ENCODE results near the gene A4GALT.

The A4GALT gene

DNA sequence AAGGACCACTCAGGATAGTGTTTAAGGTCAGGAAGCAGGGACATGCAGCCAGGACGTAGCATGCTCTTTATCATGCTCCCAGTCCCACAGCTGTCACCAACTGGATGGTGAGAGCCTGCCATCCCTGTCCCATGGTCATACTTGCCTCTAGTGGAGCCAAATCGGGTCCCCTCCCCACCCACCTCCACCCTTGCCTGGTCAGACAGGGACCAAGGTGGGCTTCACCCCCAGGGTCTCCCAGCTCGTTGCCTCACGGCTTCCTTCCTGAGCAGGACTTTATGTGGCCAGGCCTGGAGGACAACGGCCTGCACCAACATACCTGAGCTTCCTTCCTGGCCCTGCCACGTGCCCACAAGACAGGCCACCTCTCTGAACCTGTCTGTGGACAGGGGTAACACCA lies 19.8 kb downstream of the A4GALT start:
- Mint-ChIP-seq H3K36me3 (ENCODE audit: low read depth) (no peaks in the 10 kb centered on the region), H3K27ac (no peak overlapping the region), H3K4me3 (no peak overlapping the region), H3K27me3 (peaks cover 5% of the 10 kb centered on the region), H3K9me3 (no peaks in the 10 kb centered on the region), H3K4me1 (ENCODE audit: low read depth) (no peaks in the 10 kb centered on the region)
- DNase-seq, result no peak

GRCh38 chr22:42700355-42700754 lies 20.3 kb downstream of the A4GALT start:
- H3K27ac Mint-ChIP-seq, result no peak overlapping the region
- H3K36me3 Mint-ChIP-seq (ENCODE audit: low read depth), result no peaks in the 10 kb centered on the region
- H3K4me3 Mint-ChIP-seq, result no peak overlapping the region
- H3K4me1 Mint-ChIP-seq (ENCODE audit: low read depth), result no peaks in the 10 kb centered on the region
- peaks cover 5% of the 10 kb centered on the region for H3K27me3 Mint-ChIP-seq
- no peaks in the 10 kb centered on the region for H3K9me3 Mint-ChIP-seq
- no peak for DNase-seq

DNA sequence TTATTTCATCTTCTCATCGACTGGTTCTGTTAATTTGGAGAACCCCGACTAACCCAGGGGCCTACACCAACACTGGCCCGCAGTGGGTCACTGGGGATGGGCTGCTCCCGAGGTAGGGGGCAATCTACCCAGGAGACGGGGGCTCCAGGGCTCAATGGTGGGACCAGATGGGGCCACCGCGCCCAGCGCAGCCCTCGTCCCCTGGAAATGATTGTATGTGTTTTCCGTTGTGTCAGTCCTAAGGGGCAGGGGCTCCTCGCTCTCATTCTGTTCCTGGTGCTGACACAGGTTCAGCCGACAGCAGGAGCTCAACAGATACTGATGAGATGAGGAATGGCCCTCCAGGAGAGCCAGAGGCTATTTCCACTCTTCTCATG lies 20.7 kb downstream of the A4GALT start:
- no peak for DNase-seq
- no peak overlapping the region for H3K4me3 Mint-ChIP-seq
- H3K27me3 Mint-ChIP-seq, result peaks cover 5% of the 10 kb centered on the region
- H3K4me1 Mint-ChIP-seq (ENCODE audit: low read depth), result no peaks in the 10 kb centered on the region
- no peak overlapping the region for H3K27ac Mint-ChIP-seq
- H3K9me3 Mint-ChIP-seq, result no peaks in the 10 kb centered on the region
- H3K36me3 Mint-ChIP-seq (ENCODE audit: low read depth), result no peaks in the 10 kb centered on the region

- H3K9me3 Mint-ChIP-seq, result no peaks in the 10 kb centered on the region
- no peak overlapping the region for H3K4me3 Mint-ChIP-seq
- DNase-seq, result no peak
- H3K4me1 Mint-ChIP-seq (ENCODE audit: low read depth), result no peaks in the 10 kb centered on the region
- peaks cover 5% of the 10 kb centered on the region for H3K27me3 Mint-ChIP-seq
- no peaks in the 10 kb centered on the region for H3K36me3 Mint-ChIP-seq (ENCODE audit: low read depth)
- no peak overlapping the region for H3K27ac Mint-ChIP-seq
These were observed 21.2 kb downstream of the A4GALT start for GRCh38 chr22:42699281-42699975.

- no peaks in the 10 kb centered on the region for H3K4me1 Mint-ChIP-seq (ENCODE audit: low read depth)
- H3K4me3 Mint-ChIP-seq, result no peak overlapping the region
- H3K27ac Mint-ChIP-seq, result no peak overlapping the region
- no peaks in the 10 kb centered on the region for H3K9me3 Mint-ChIP-seq
- no peaks in the 10 kb centered on the region for H3K36me3 Mint-ChIP-seq (ENCODE audit: low read depth)
- no peaks in the 10 kb centered on the region for H3K27me3 Mint-ChIP-seq
- no peak for DNase-seq
These were observed 23.1 kb downstream of the A4GALT start for GRCh38 chr22:42697542-42698013.

DNA sequence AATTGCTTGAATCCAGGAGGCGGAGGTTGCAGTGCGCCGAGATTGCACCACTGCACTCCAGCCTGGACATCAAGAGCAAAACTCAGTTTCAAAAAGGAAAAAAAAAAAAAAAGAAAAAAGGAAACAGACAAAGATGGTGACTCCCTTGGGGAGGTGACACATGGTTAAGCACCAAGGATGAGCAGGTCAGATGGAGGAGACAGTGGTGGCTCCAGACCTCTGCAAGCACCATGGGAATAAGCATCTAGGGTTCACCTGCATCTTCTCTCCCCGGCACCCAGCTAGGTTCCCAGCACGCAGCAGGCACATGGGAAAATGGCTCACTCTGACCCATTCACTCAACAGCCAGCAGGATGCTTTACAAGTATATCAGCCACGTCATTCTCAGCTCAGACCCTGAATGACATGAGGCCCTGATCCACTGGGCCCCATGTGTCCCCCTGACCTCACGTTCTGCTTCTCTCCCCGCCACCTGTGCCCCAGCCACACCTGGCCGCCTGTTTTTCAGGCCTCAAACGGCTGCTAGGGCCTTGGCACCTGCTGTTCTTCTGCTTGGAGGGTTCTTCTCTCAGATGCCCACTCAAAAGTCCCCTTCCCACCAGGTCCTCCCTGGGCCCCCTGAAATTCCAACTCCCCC lies 24.2 kb downstream of the A4GALT start:
- H3K36me3 Mint-ChIP-seq (ENCODE audit: low read depth), result no peaks in the 10 kb centered on the region
- no peaks in the 10 kb centered on the region for H3K4me1 Mint-ChIP-seq (ENCODE audit: low read depth)
- no peaks in the 10 kb centered on the region for H3K9me3 Mint-ChIP-seq
- H3K4me3 Mint-ChIP-seq, result no peak overlapping the region
- no peak overlapping the region for H3K27ac Mint-ChIP-seq
- no peak for DNase-seq
- no peaks in the 10 kb centered on the region for H3K27me3 Mint-ChIP-seq

DNA sequence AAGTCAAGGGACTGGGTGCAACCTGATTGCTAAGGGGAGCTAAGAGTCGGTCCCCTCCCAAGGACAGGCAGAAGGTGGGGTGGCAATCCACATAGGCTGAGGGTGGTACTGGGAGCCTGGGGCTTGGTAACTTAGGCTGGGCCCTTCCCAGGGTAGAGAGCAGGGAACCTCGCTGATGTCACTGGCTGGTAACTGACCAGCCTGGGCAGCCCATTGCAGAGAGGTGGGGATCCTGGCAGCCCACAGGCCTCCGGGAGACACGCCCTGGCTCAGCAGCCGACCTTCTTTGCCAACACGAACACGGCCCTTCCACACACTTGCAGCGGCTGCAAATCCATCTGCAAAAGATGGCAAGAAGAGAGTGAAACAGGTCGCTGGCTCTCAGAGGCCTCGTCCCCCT lies 25.4 kb downstream of the A4GALT start:
- H3K27me3 Mint-ChIP-seq, result no peaks in the 10 kb centered on the region
- no peaks in the 10 kb centered on the region for H3K9me3 Mint-ChIP-seq
- no peak for DNase-seq
- no peak overlapping the region for H3K4me3 Mint-ChIP-seq
- no peaks in the 10 kb centered on the region for H3K4me1 Mint-ChIP-seq (ENCODE audit: low read depth)
- no peak overlapping the region for H3K27ac Mint-ChIP-seq
- H3K36me3 Mint-ChIP-seq (ENCODE audit: low read depth), result no peaks in the 10 kb centered on the region

DNA sequence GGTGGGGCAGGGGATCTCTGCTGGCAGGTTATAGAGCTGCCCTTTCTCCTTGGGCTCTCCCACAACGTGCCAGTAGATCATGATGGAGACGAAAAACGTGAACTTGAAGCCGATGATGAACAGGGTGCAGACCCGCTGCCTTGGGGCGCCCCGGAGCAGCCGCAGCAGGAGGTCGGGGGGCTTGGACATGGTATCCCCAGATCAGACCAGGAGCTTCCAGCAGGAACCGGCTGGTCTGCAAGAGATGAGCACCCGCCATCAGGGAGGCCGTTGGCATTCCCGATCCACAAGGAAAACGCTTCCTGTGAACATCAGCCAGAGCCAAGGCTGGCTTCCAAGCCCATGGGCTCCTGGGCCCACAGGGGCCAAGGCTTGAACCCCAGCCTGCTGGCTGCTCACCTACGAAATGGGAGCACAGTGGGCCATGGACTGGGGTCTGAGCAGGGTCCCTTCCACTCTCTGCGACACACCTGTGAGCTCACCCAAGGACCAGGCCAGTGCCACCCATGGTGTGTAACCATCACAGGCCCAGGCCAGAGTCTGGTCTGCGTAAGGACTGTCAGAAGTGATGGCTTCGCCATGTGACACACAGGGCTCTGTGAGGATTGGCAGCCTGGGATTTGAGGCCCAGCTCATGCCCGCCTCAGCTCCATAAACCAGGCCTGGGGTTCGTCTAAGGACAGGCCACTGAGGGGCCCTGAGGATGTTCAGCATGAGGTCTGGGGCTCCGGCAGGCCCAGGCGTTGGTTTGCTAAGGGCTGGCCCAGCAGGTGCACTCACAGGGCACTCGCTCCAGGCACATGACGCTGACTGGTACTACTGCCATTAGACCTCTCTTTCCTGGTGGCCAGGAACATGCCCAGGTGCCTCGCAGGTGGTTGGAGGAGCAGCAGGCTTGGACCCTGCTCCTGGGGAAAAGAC lies 26.6 kb downstream of the A4GALT start:
- no peak for DNase-seq
- no peaks in the 10 kb centered on the region for H3K4me1 Mint-ChIP-seq (ENCODE audit: low read depth)
- no peak overlapping the region for H3K4me3 Mint-ChIP-seq
- no peak overlapping the region for H3K27ac Mint-ChIP-seq
- H3K9me3 Mint-ChIP-seq, result no peaks in the 10 kb centered on the region
- no peaks in the 10 kb centered on the region for H3K36me3 Mint-ChIP-seq (ENCODE audit: low read depth)
- no peaks in the 10 kb centered on the region for H3K27me3 Mint-ChIP-seq

- DNase-seq, result no peak
- Mint-ChIP-seq H3K27ac (no peak overlapping the region), H3K36me3 (ENCODE audit: low read depth) (no peaks in the 10 kb centered on the region), H3K27me3 (no peaks in the 10 kb centered on the region), H3K4me3 (no peak overlapping the region), H3K4me1 (ENCODE audit: low read depth) (no peaks in the 10 kb centered on the region), H3K9me3 (no peaks in the 10 kb centered on the region)
These were observed 27.5 kb downstream of the A4GALT start for GRCh38 chr22:42693055-42693762.

GRCh38 chr22:42692239-42693054 lies 28.2 kb downstream of the A4GALT start:
- no peak overlapping the region for H3K4me3 Mint-ChIP-seq
- no peak for DNase-seq
- H3K27ac Mint-ChIP-seq, result no peak overlapping the region
- H3K4me1 Mint-ChIP-seq (ENCODE audit: low read depth), result no peaks in the 10 kb centered on the region
- no peaks in the 10 kb centered on the region for H3K36me3 Mint-ChIP-seq (ENCODE audit: low read depth)
- H3K9me3 Mint-ChIP-seq, result no peaks in the 10 kb centered on the region
- no peaks in the 10 kb centered on the region for H3K27me3 Mint-ChIP-seq

- H3K27ac Mint-ChIP-seq, result no peak overlapping the region
- H3K4me3 Mint-ChIP-seq, result no peak overlapping the region
- no peaks in the 10 kb centered on the region for H3K36me3 Mint-ChIP-seq (ENCODE audit: low read depth)
- H3K4me1 Mint-ChIP-seq (ENCODE audit: low read depth), result no peaks in the 10 kb centered on the region
- no peaks in the 10 kb centered on the region for H3K9me3 Mint-ChIP-seq
- H3K27me3 Mint-ChIP-seq, result no peaks in the 10 kb centered on the region
- DNase-seq, result no peak
These were observed 29.2 kb downstream of the A4GALT start for GRCh38 chr22:42691440-42691839.

DNA sequence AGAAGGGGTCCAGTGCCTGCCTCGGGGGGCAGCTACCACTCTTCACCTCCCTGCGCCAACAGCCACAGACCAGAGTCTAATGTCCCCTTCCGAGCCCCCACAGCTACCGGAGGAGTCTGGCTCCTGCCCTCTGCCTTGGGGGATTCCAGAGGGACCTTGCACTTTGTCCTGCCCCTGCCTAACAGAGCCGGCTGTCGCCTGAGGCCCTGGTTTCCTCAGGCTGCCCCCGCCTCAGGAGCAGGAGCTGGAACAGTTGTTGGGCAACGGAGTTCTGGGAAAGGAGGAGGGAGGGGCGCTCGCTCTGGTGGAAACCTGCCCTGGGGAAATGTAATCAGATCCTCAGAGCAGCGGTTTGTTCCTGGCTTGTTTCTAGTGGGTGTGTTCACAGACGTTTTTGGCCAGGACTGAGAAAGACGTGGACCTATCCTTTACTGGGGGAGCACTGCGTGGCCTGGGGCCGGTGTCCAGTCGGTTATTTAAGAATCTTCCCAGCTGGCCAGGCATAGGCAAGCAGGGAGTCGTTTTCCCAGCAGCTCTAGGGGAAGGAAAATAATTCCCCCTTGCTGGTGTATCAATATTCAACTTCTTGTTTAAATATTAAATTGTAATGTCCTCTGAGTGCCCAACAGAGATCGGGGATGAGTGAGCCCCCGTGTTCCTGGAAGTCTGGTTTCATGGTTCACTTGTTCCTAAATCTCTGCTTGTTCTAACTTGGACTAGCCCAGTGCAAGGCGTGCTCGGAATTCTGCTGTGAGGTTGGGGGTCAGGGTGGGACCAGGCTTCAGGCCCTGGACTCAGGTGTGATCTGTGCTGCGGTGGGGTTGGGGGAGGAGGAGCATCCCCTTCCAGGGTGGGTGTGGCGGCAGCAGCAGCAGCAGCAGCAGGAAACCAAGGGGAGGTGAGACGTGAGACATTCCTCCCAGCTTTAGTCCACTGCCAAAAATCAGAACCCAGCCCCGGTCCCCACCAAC lies 32.1 kb downstream of the A4GALT start:
- no peak overlapping the region for H3K4me3 Mint-ChIP-seq
- no peak overlapping the region for H3K27ac Mint-ChIP-seq
- H3K4me1 Mint-ChIP-seq (ENCODE audit: low read depth), result no peaks in the 10 kb centered on the region
- H3K9me3 Mint-ChIP-seq, result no peaks in the 10 kb centered on the region
- H3K36me3 Mint-ChIP-seq (ENCODE audit: low read depth), result no peaks in the 10 kb centered on the region
- DNase-seq, result no peak
- no peaks in the 10 kb centered on the region for H3K27me3 Mint-ChIP-seq

All from activated T-cell treated with anti-CD3 and anti-CD28 coated beads, Interleukin-2, amount 50 U/mL, for 24 hours (primary cell).